A673 (cell line): Measurements from ENCODE around the gene CNN2. TPM values are rescaled to one million over a fixed set of nuclear protein-coding genes. Genes with fewer than 3 reads are reported as not detected.

Source experiments
- BruUV-seq: library from RNA; stranded (reverse); fragments of 400-500 nt; replicated peaks from 2 replicates; lab custom pipeline; 2021; lab: Mats Ljungman, UMichigan
- CTCF ChIA-PET: fragments of 300-600 bp; sonication (Branson Sonifier 250); formaldehyde crosslinking; loops from one replicate; lab custom pipeline; 2022; ENCODE audit warnings: antibody characterized with exemption; lab: Charles Lee
- POLR2A ChIA-PET: fragments of 300-600 bp; sonication (Branson Sonifier 250); formaldehyde crosslinking; loops from one replicate; lab custom pipeline; 2022; ENCODE audit warnings: antibody characterized with exemption; ENCODE audit not compliant: low non-redundant PET; lab: Charles Lee
- DNase-seq: peaks from one replicate; pipeline ENCODE4 v3.0.0-alpha.2; 2015; ENCODE audit warnings: low spot score
- H3K27ac ChIP-seq: fragments of 200-600 bp; sonication (generic); 2 replicates; pipeline ENCODE4 v1.5.1; 2016; ENCODE audit warnings: mixed run types, low read depth, mild to moderate bottlenecking, mixed read lengths, antibody characterized with exemption, low read length; ENCODE audit not compliant: poor library complexity, severe bottlenecking
- H3K27me3 ChIP-seq: fragments of 200-600 bp; sonication (generic); replicated peaks from 2 replicates; pipeline ENCODE4 v1.6.1; 2017; ENCODE audit warnings: mixed run types, low read depth, mild to moderate bottlenecking, mixed read lengths, antibody characterized with exemption, low read length; ENCODE audit not compliant: insufficient read depth, poor library complexity
- H3K36me3 ChIP-seq: fragments of 200-600 bp; sonication (generic); 2 replicates; pipeline ENCODE4 v1.6.1; 2016; ENCODE audit warnings: mixed run types, mild to moderate bottlenecking, mixed read lengths, antibody characterized with exemption, low read length; ENCODE audit not compliant: insufficient read depth, poor library complexity, severe bottlenecking
- H3K4me1 ChIP-seq: fragments of 200-600 bp; sonication (generic); 2 replicates; pipeline ENCODE4 v1.6.1; 2017; ENCODE audit warnings: mixed run types, mild to moderate bottlenecking, mixed read lengths, antibody characterized with exemption, low read length; ENCODE audit not compliant: insufficient read depth, poor library complexity, severe bottlenecking
- H3K4me3 ChIP-seq: fragments of 200-600 bp; sonication (generic); 2 replicates; pipeline ENCODE4 v1.5.1; 2016; ENCODE audit warnings: low read depth, mixed run types, mild to moderate bottlenecking, mixed read lengths, low read length; ENCODE audit not compliant: poor library complexity, severe bottlenecking
- H3K9me3 ChIP-seq: fragments of 200-600 bp; sonication (generic); 2 replicates; pipeline ENCODE4 v1.6.1; 2016; ENCODE audit warnings: mixed run types, low read depth, mild to moderate bottlenecking, mixed read lengths, antibody characterized with exemption, low read length; ENCODE audit not compliant: poor library complexity, severe bottlenecking
- CTCF ChIP-seq: fragments of 300-800, 200-600 bp; sonication (generic); conservative IDR thresholded peaks from 2 replicates; pipeline ENCODE4 v1.5.1; 2017; ENCODE audit warnings: low read depth, mild to moderate bottlenecking, antibody characterized with exemption, low read length, moderate library complexity, mixed read lengths
- EZH2 ChIP-seq: fragments of 200-600 bp; sonication (generic); IDR thresholded peaks from 2 replicates; pipeline ENCODE4 v1.6.1; 2017; ENCODE audit warnings: borderline replicate concordance, low read depth, mild to moderate bottlenecking, mixed read lengths, antibody characterized with exemption, low read length; ENCODE audit not compliant: poor library complexity, severe bottlenecking
- intact Hi-C: fragments of 100-400 bp; cut with micrococcal nuclease; formaldehyde crosslinking; loops from one replicate; pipeline ENCODE4 v1.10.0; 2022; ENCODE audit not compliant: unreplicated experiment
- total RNA-seq: library from RNA; stranded (reverse); gene quantifications from 2 replicates; pipeline ENCODE4 v1.2.3, GENCODE V29; 2021

Gene CNN2
- total RNA-seq, 1 experiment from 2014 or later, result 112 TPM

DNA sequence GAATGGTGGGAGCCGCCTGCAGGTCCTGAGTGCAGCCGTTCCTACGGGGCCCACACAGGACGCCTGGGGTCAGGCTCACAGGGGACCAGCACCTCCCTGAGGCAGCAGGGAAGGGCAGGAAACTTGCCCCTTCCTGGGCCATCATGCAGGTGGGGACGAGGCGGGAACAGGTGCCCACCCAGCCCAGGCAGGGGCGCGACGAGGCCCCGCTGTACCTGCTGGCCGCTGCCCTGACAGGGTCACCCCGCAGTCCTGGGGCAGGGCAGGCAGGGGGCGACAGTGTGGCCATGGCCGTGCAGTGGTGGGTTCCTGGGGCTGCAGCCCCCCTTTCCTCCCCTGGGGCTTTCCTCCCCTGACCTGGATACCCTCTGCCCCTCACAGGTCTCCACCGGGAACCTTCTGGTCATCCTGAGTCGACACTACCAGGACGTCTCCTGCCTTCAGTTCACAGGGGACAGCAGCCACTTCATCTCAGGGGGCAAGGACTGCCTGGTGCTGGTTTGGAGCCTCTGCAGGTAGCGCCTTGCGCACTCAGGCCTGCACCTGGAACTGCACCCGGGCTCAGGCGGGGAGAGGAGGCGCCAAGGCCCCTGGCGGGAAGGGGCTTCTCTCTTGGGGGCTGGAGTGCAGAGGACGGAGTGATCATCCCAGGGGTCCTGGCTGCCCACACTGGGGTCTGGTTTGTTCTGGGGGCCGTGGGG, 36.9 kb upstream of the CNN2 start:
- H3K27ac ChIP-seq, result no peak overlapping the region
- TF ChIP-seq EZH2, result no peak
- TF ChIP-seq CTCF, result no peak; the same call in 1 of the 2 replicates
- ChIA-PET CTCF (no interaction called here), POLR2A (no interaction called here)
- DNase-seq, result no peak
- H3K4me3 ChIP-seq, result no peak overlapping the region
- peaks cover 7% of the 10 kb centered on the region for H3K4me1 ChIP-seq
- intact Hi-C loops, result no loop called here
- BruUV-seq, result no TSS peak
- H3K9me3 ChIP-seq, result no peaks in the 10 kb centered on the region
- H3K36me3 ChIP-seq, result peaks cover 35% of the 10 kb centered on the region
- H3K27me3 ChIP-seq, result no peaks in the 10 kb centered on the region

DNA sequence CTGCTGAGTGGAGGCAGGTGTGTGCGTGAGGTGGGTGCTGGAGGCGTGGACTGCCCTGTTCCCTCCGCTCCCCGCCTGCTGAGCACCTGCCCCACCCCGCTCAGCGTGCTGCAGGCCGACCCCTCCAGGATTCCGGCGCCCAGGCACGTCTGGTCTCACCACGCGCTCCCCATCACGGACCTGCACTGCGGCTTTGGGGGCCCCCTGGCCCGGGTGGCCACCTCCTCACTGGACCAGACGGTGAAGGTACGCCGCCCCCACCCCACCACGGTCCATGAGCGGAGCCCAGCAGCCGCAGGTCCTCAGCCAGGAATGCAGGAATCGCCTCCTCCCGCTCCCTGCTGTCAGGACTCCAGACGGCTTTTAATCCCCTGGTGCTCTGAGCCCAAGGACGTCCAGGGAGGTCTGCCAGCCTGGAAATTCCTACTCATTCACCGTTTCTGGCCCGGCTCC, 36.3 kb upstream of the CNN2 start:
- Histone ChIP-seq H3K4me1 (peaks cover 3% of the 10 kb centered on the region), H3K4me3 (no peak overlapping the region), H3K27me3 (no peaks in the 10 kb centered on the region), H3K27ac (no peak overlapping the region), H3K9me3 (no peaks in the 10 kb centered on the region), H3K36me3 (peaks cover 37% of the 10 kb centered on the region)
- ChIA-PET POLR2A (interaction anchor here (0.7 kb wide), 1 partner anchor 31 kb away, joined by 3 read pairs; the partner anchor contains the start of gene RNU6-2), CTCF (interaction anchor here (0.6 kb wide), 2 partner anchors 9 to 213 kb away, joined by 3 to 5 read pairs; no protein-coding TSS in a partner anchor)
- BruUV-seq, result no TSS peak
- intact Hi-C loops, result no loop called here
- DNase-seq, result no peak
- TF ChIP-seq CTCF (no peak), EZH2 (no peak)

- no peak for TF ChIP-seq CTCF
- Histone ChIP-seq H3K27ac (no peak overlapping the region), H3K9me3 (no peaks in the 10 kb centered on the region), H3K27me3 (no peaks in the 10 kb centered on the region), H3K4me3 (no peak overlapping the region), H3K4me1 (peaks cover 3% of the 10 kb centered on the region), H3K36me3 (peaks cover 36% of the 10 kb centered on the region)
- POLR2A ChIA-PET, result interaction anchor here (0.6 to 0.7 kb wide), 2 partner anchors 31 to 276 kb away, joined by 3 read pairs; partner anchors contain the start of gene RNU6-2
- intact Hi-C loops, result no loop called here
- CTCF ChIA-PET, result interaction anchor here (0.6 kb wide), 2 partner anchors 10 to 214 kb away, joined by 3 to 5 read pairs; no protein-coding TSS in a partner anchor
- no TSS peak for BruUV-seq
- DNase-seq, result no peak
Observed at GRCh38 chr19:990746-991145, 35.7 kb upstream of the CNN2 start.
